DOHH2 (cell line): Measurements from ENCODE around the gene COX14.

Source experiments
- H3F3A ChIP-seq: fragments of 200-600 bp; sonication (generic), shearing (Covaris generic); 2 replicates; pipeline ENCODE4 v1.6.0; 2016; ENCODE audit warnings: antibody characterized with exemption, mild to moderate bottlenecking; ENCODE audit not compliant: control insufficient read depth, insufficient read depth
- H3K27ac ChIP-seq: fragments of 200-600 bp; sonication (generic); 2 replicates; pipeline ENCODE4 v1.5.1; 2014; ENCODE audit warnings: low read depth, mild to moderate bottlenecking, low read length, moderate library complexity
- H3K27me3 ChIP-seq: fragments of 200-600 bp; sonication (generic); 2 replicates; pipeline ENCODE4 v1.6.1; 2014; ENCODE audit warnings: mild to moderate bottlenecking, low read length, mixed read lengths; ENCODE audit not compliant: control insufficient read depth
- H3K36me3 ChIP-seq: fragments of 200-600 bp; sonication (generic); 2 replicates; pipeline ENCODE4 v1.6.1; 2014; ENCODE audit warnings: mild to moderate bottlenecking, low read length, moderate library complexity, mixed read lengths; ENCODE audit not compliant: control insufficient read depth
- H3K4me1 ChIP-seq: fragments of 200-600 bp; sonication (generic); 2 replicates; pipeline ENCODE4 v1.6.1; 2014; ENCODE audit warnings: mild to moderate bottlenecking, low read length, mixed read lengths; ENCODE audit not compliant: control insufficient read depth
- H3K4me2 ChIP-seq: fragments of 200-600 bp; sonication (generic); 2 replicates; pipeline ENCODE4 v1.6.0; 2014; ENCODE audit warnings: mild to moderate bottlenecking, low read length, moderate library complexity
- H3K4me3 ChIP-seq: fragments of 200-600 bp; sonication (generic); 2 replicates; pipeline ENCODE4 v1.5.1; 2014; ENCODE audit warnings: mild to moderate bottlenecking, low read length, mixed read lengths
- H3K79me2 ChIP-seq: fragments of 200-600 bp; sonication (generic); 2 replicates; pipeline ENCODE4 v1.6.1; 2014; ENCODE audit warnings: mild to moderate bottlenecking, low read length, mixed read lengths; ENCODE audit not compliant: control insufficient read depth
- H3K9me2 ChIP-seq: fragments of 200-600 bp; sonication (generic); replicated peaks from 2 replicates; pipeline ENCODE4 v1.6.1; 2014; ENCODE audit warnings: mild to moderate bottlenecking, low read length, mixed read lengths; ENCODE audit not compliant: control insufficient read depth
- H3K9me3 ChIP-seq: fragments of 200-600 bp; sonication (generic); 2 replicates; pipeline ENCODE4 v1.6.1; 2014; ENCODE audit warnings: antibody characterized with exemption, low read length, mixed read lengths; ENCODE audit not compliant: control insufficient read depth, insufficient read depth
- H4K20me1 ChIP-seq: fragments of 200-600 bp; sonication (generic); 2 replicates; pipeline ENCODE4 v1.6.0; 2014; ENCODE audit warnings: low read depth, mild to moderate bottlenecking, antibody characterized with exemption, low read length, moderate library complexity; ENCODE audit not compliant: control insufficient read depth, insufficient read depth
- CTCF ChIP-seq: fragments of 200-600 bp; sonication (generic); IDR thresholded peaks from one replicate; pipeline ENCODE4 v1.5.1; 2014; ENCODE audit warnings: antibody characterized with exemption, mild to moderate bottlenecking, low read depth, low read length; ENCODE audit not compliant: poor library complexity, severe bottlenecking
- EZH2phosphoT487 ChIP-seq: fragments of 200-600 bp; sonication (generic); IDR thresholded peaks from 2 replicates; pipeline ENCODE4 v1.6.1; 2017; ENCODE audit warnings: borderline replicate concordance, mild to moderate bottlenecking, antibody characterized with exemption, low read length, moderate library complexity, mixed read lengths

The COX14 gene

DNA sequence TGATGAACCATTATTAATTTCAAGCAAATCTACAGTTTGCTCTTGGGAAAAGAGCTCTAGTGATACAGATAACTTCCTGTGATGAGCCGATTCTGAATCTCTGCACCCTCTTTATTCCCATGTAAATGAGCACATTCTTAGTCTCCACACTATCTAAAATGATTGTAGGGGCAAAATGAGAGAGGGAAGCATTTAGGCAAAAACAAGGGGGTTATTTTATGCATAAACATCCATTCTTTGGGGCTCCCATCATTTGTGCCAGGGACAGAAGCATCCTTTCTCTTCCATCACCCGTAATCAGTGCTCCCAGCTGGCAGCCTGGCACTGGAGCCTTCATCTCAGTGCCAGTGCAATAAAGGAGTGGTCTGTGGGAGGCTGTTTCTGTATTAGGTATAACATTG, 9.9 kb upstream of the COX14 start:
- TF ChIP-seq EZH2phosphoT487 (no peak), CTCF (no peak)
- Histone ChIP-seq H3F3A (no peaks in the 10 kb centered on the region; the same call in 1 of the 2 replicates), H3K4me1 (peaks cover 4% of the 10 kb centered on the region; the same call in 1 of the 2 replicates), H3K4me2 (no peak overlapping the region), H3K36me3 (peaks cover 33% of the 10 kb centered on the region), H3K4me3 (no peak overlapping the region), H3K27me3 (no peaks in the 10 kb centered on the region), H3K9me3 (no peaks in the 10 kb centered on the region), H3K79me2 (no peaks in the 10 kb centered on the region), H3K27ac (no peak overlapping the region), H3K9me2 (no peaks in the 10 kb centered on the region), H4K20me1 (no peaks in the 10 kb centered on the region)

DNA sequence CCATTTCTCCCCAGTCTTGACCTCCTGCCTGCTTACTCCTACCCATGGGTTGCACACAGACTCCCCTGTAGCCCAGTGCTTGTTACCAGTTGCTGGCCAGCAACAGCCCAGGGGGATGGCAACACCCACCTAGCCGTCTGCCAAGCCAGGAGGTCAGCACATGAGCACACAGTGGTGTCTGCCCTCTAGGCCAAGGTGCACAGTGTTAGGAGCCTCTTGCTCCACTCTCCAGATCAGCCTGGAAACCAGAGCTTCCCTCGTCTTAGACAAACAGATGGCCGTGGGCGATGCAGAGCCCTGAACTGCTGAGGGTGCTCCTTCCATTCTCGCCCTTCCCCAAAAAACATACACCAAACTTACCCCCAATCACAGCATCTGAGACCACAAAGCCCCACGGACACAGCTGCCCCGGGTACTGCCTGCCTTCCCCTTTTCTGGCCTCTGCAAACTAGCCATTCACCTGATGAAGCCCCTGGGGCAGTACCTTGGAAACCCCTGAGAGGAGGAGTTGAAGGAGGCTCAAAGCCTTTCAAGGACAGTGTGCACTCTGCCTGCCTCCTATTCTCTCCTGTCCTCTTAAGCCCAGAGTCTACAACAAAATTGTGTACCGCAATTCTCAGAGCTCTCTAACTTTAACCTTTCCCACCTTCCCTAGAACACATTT, 9.3 kb upstream of the COX14 start:
- Histone ChIP-seq H4K20me1 (no peaks in the 10 kb centered on the region), H3K4me1 (peaks cover 4% of the 10 kb centered on the region; the same call in 1 of the 2 replicates), H3K4me2 (no peak overlapping the region), H3K4me3 (no peak overlapping the region), H3K36me3 (peaks cover 30% of the 10 kb centered on the region), H3K27me3 (no peaks in the 10 kb centered on the region), H3K9me2 (no peaks in the 10 kb centered on the region), H3K9me3 (no peaks in the 10 kb centered on the region), H3F3A (no peaks in the 10 kb centered on the region; the same call in 1 of the 2 replicates), H3K27ac (no peak overlapping the region), H3K79me2 (no peaks in the 10 kb centered on the region)
- TF ChIP-seq EZH2phosphoT487 (no peak), CTCF (no peak)

- Histone ChIP-seq H3F3A (no peaks in the 10 kb centered on the region), H4K20me1 (no peaks in the 10 kb centered on the region), H3K9me2 (no peaks in the 10 kb centered on the region), H3K9me3 (no peaks in the 10 kb centered on the region), H3K4me1 (peaks cover 4% of the 10 kb centered on the region; the same call in 1 of the 2 replicates), H3K4me2 (no peak overlapping the region), H3K79me2 (no peaks in the 10 kb centered on the region), H3K4me3 (no peak overlapping the region), H3K27ac (no peak overlapping the region), H3K36me3 (peaks cover 25% of the 10 kb centered on the region), H3K27me3 (no peaks in the 10 kb centered on the region)
- no peak for TF ChIP-seq EZH2phosphoT487
- TF ChIP-seq CTCF: no peak
Observed at GRCh38 chr12:50103351-50103750, 8.7 kb upstream of the COX14 start.
